DOHH2 (cell line): ENCODE data around the gene EFCAB13.

Experiments
- H3F3A ChIP-seq: fragments of 200-600 bp; sonication (generic), shearing (Covaris generic); 2 replicates; pipeline ENCODE4 v1.6.0; 2016; ENCODE audit warnings: antibody characterized with exemption, mild to moderate bottlenecking; ENCODE audit not compliant: control insufficient read depth, insufficient read depth
- H3K27ac ChIP-seq: fragments of 200-600 bp; sonication (generic); 2 replicates; pipeline ENCODE4 v1.5.1; 2014; ENCODE audit warnings: low read depth, mild to moderate bottlenecking, low read length, moderate library complexity
- H3K27me3 ChIP-seq: fragments of 200-600 bp; sonication (generic); 2 replicates; pipeline ENCODE4 v1.6.1; 2014; ENCODE audit warnings: mild to moderate bottlenecking, low read length, mixed read lengths; ENCODE audit not compliant: control insufficient read depth
- H3K36me3 ChIP-seq: fragments of 200-600 bp; sonication (generic); 2 replicates; pipeline ENCODE4 v1.6.1; 2014; ENCODE audit warnings: mild to moderate bottlenecking, low read length, moderate library complexity, mixed read lengths; ENCODE audit not compliant: control insufficient read depth
- H3K4me1 ChIP-seq: fragments of 200-600 bp; sonication (generic); 2 replicates; pipeline ENCODE4 v1.6.1; 2014; ENCODE audit warnings: mild to moderate bottlenecking, low read length, mixed read lengths; ENCODE audit not compliant: control insufficient read depth
- H3K4me2 ChIP-seq: fragments of 200-600 bp; sonication (generic); 2 replicates; pipeline ENCODE4 v1.6.0; 2014; ENCODE audit warnings: mild to moderate bottlenecking, low read length, moderate library complexity
- H3K4me3 ChIP-seq: fragments of 200-600 bp; sonication (generic); 2 replicates; pipeline ENCODE4 v1.5.1; 2014; ENCODE audit warnings: mild to moderate bottlenecking, low read length, mixed read lengths
- H3K79me2 ChIP-seq: fragments of 200-600 bp; sonication (generic); 2 replicates; pipeline ENCODE4 v1.6.1; 2014; ENCODE audit warnings: mild to moderate bottlenecking, low read length, mixed read lengths; ENCODE audit not compliant: control insufficient read depth
- H3K9me2 ChIP-seq: fragments of 200-600 bp; sonication (generic); replicated peaks from 2 replicates; pipeline ENCODE4 v1.6.1; 2014; ENCODE audit warnings: mild to moderate bottlenecking, low read length, mixed read lengths; ENCODE audit not compliant: control insufficient read depth
- H3K9me3 ChIP-seq: fragments of 200-600 bp; sonication (generic); 2 replicates; pipeline ENCODE4 v1.6.1; 2014; ENCODE audit warnings: antibody characterized with exemption, low read length, mixed read lengths; ENCODE audit not compliant: control insufficient read depth, insufficient read depth
- H4K20me1 ChIP-seq: fragments of 200-600 bp; sonication (generic); 2 replicates; pipeline ENCODE4 v1.6.0; 2014; ENCODE audit warnings: low read depth, mild to moderate bottlenecking, antibody characterized with exemption, low read length, moderate library complexity; ENCODE audit not compliant: control insufficient read depth, insufficient read depth
- CTCF ChIP-seq: fragments of 200-600 bp; sonication (generic); IDR thresholded peaks from one replicate; pipeline ENCODE4 v1.5.1; 2014; ENCODE audit warnings: antibody characterized with exemption, mild to moderate bottlenecking, low read depth, low read length; ENCODE audit not compliant: poor library complexity, severe bottlenecking
- EZH2phosphoT487 ChIP-seq: fragments of 200-600 bp; sonication (generic); IDR thresholded peaks from 2 replicates; pipeline ENCODE4 v1.6.1; 2017; ENCODE audit warnings: borderline replicate concordance, mild to moderate bottlenecking, antibody characterized with exemption, low read length, moderate library complexity, mixed read lengths

EFCAB13 gene

GRCh38 chr17:47291242-47291873 is 32.4 kb upstream of the EFCAB13 start:
- H3K79me2 ChIP-seq = no peaks in the 10 kb centered on the region
- H3K36me3 ChIP-seq = no peaks in the 10 kb centered on the region
- H3K27me3 ChIP-seq = no peaks in the 10 kb centered on the region
- H3K4me3 ChIP-seq = no peak overlapping the region
- H3K4me1 ChIP-seq = peaks cover 23% of the 10 kb centered on the region
- no peaks in the 10 kb centered on the region for H4K20me1 ChIP-seq
- H3K27ac ChIP-seq = no peak overlapping the region
- H3F3A ChIP-seq = no peaks in the 10 kb centered on the region
- TF ChIP-seq EZH2phosphoT487 = no peak
- H3K9me2 ChIP-seq = no peaks in the 10 kb centered on the region
- no peaks in the 10 kb centered on the region for H3K9me3 ChIP-seq
- H3K4me2 ChIP-seq = no peak overlapping the region

GRCh38 chr17:47292206-47292605 is 31.5 kb upstream of the EFCAB13 start:
- Histone ChIP-seq H3K4me3 (no peak overlapping the region), H4K20me1 (no peaks in the 10 kb centered on the region), H3K9me2 (no peaks in the 10 kb centered on the region), H3K4me2 (no peak overlapping the region), H3K36me3 (no peaks in the 10 kb centered on the region), H3F3A (no peaks in the 10 kb centered on the region), H3K79me2 (no peaks in the 10 kb centered on the region), H3K9me3 (no peaks in the 10 kb centered on the region), H3K27me3 (no peaks in the 10 kb centered on the region), H3K4me1 (peaks cover 14% of the 10 kb centered on the region), H3K27ac (no peak overlapping the region)
- TF ChIP-seq EZH2phosphoT487 (no peak), CTCF (no peak)

GRCh38 chr17:47295037-47295873 is 28.5 kb upstream of the EFCAB13 start:
- no peaks in the 10 kb centered on the region for H3K9me3 ChIP-seq
- no peaks in the 10 kb centered on the region for H3K36me3 ChIP-seq

More at GRCh38 chr17:47295037-47295873, 28.5 kb upstream of the EFCAB13 start:
- Histone ChIP-seq H3K27ac (no peak overlapping the region), H3K4me1 (peaks cover 10% of the 10 kb centered on the region), H4K20me1 (no peaks in the 10 kb centered on the region), H3K79me2 (no peaks in the 10 kb centered on the region), H3K27me3 (no peaks in the 10 kb centered on the region), H3F3A (no peaks in the 10 kb centered on the region), H3K9me2 (no peaks in the 10 kb centered on the region), H3K4me2 (no peak overlapping the region), H3K4me3 (no peak overlapping the region)
- no peak for TF ChIP-seq CTCF
- TF ChIP-seq EZH2phosphoT487 = no peak
